B cell (primary cell): ENCODE results near the gene HMGN4. TPM values are rescaled to one million over a fixed set of nuclear protein-coding genes. Genes with fewer than 3 reads are reported as not detected.

Experiments used
- ATAC-seq: fragments of 200-7000 bp; cut with Tn5 transposase; one replicate; pipeline ENCODE4 v1.10.0; 2021; ENCODE audit warnings: low read depth, mild to moderate bottlenecking, moderate number of reproducible peaks, moderate library complexity
- CTCF ChIA-PET: fragments of 350-600 bp; sonication (Branson Sonifier 250); formaldehyde crosslinking; loops from one replicate; lab custom pipeline; 2021; ENCODE audit warnings: antibody characterized with exemption, inconsistent platforms; lab: Charles Lee
- POLR2A ChIA-PET: fragments of 350-600 bp; sonication (Branson Sonifier 250); formaldehyde crosslinking; loops from one replicate; lab custom pipeline; 2021; ENCODE audit warnings: antibody characterized with exemption; lab: Charles Lee
- DNase-seq: peaks from one replicate; pipeline ENCODE4 v3.0.0; 2013
- H2AFZ ChIP-seq: 2 replicates; pipeline ENCODE4 v1.6.1; 2012; ENCODE audit warnings: mild to moderate bottlenecking, low read depth, low read length; ENCODE audit not compliant: insufficient read depth, poor library complexity, severe bottlenecking
- H3K27ac ChIP-seq, 2 donors: 1 replicate in 1 of 2; 2 replicates in 1 of 2; pipeline ENCODE4 v1.5.1; 2012 to 2013; ENCODE audit warnings: low read length in 2 of 2, mild to moderate bottlenecking in 2 of 2, moderate library complexity in 1 of 2
- H3K27me3 ChIP-seq, 4 experiments: fragments of 200-600 bp in 1 of 4; sonication (generic) in 1 of 4; replicated peaks in 1 of 4; 1 replicate in 2 of 4; 2 replicates in 2 of 4; pipeline versions ENCODE4 v1.6.1 to v1.7.0; 2013 to 2016; ENCODE audit warnings: low read length in 3 of 4, mild to moderate bottlenecking in 2 of 4, mixed read lengths in 1 of 4, moderate library complexity in 1 of 4; ENCODE audit not compliant: insufficient read depth in 4 of 4, control insufficient read depth in 3 of 4; ENCODE audit errors: control extremely low read depth in 1 of 4
- H3K36me3 ChIP-seq, 2 experiments: replicated peaks in 1 of 2; 1 replicate in 1 of 2; 2 replicates in 1 of 2; pipeline versions ENCODE4 v1.6.1 to v1.7.1; 2013; ENCODE audit warnings: low read length in 1 of 2; ENCODE audit not compliant: insufficient read depth in 2 of 2, control insufficient read depth in 1 of 2; ENCODE audit errors: control extremely low read depth in 1 of 2, extremely low read depth in 1 of 2
- H3K4me1 ChIP-seq, 2 donors: fragments of 200-600 bp in 1 of 2; sonication (generic) in 1 of 2; 1 replicate in 1 of 2; 2 replicates in 1 of 2; pipeline versions ENCODE4 v1.5.1 to v1.6.1; 2013 to 2017; ENCODE audit warnings: low read length in 2 of 2; ENCODE audit not compliant: control insufficient read depth in 2 of 2, insufficient read depth in 2 of 2
- H3K4me2 ChIP-seq: replicated peaks from 2 replicates; pipeline ENCODE3; 2012; ENCODE audit warnings: mild to moderate bottlenecking, low read depth, low read length; ENCODE audit not compliant: poor library complexity, severe bottlenecking
- H3K4me3 ChIP-seq, 5 experiments: fragments of 200-600 bp in 1 of 5; sonication (generic) in 1 of 5; 1 replicate in 3 of 5; 2 replicates in 2 of 5; pipeline versions ENCODE4 v1.5.1 to v1.7.0; 2011 to 2016; ENCODE audit warnings: low read length in 4 of 5, mild to moderate bottlenecking in 4 of 5, low read depth in 2 of 5, control low read depth in 1 of 5, moderate library complexity in 1 of 5; ENCODE audit not compliant: insufficient read depth in 1 of 5; ENCODE audit errors: control extremely low read depth in 1 of 5, extremely low read depth in 1 of 5
- H3K79me2 ChIP-seq: fragments of 200-600 bp; sonication (generic); one replicate; pipeline ENCODE4 v1.6.0; 2016; ENCODE audit warnings: low read length; ENCODE audit not compliant: control insufficient read depth, insufficient read depth
- H3K9ac ChIP-seq: fragments of 200-600 bp; sonication (generic); 2 replicates; pipeline ENCODE4 v1.6.1; 2017; ENCODE audit warnings: mild to moderate bottlenecking, low read length, moderate library complexity
- H3K9me3 ChIP-seq, 3 donors: one replicate each; pipeline versions ENCODE4 v1.6.1 to v1.7.1; 2013; ENCODE audit warnings: low read length in 2 of 3; ENCODE audit not compliant: control insufficient read depth in 2 of 3, insufficient read depth in 1 of 3; ENCODE audit errors: control extremely low read depth in 1 of 3
- H4K20me1 ChIP-seq: 2 replicates; pipeline ENCODE4 v1.6.0; 2012; ENCODE audit warnings: mild to moderate bottlenecking, low read length; ENCODE audit not compliant: insufficient read depth, control insufficient read depth, poor library complexity, severe bottlenecking
- H3K27ac Mint-ChIP-seq: one replicate; pipeline ENCODE4 v1.8.0; 2021; ENCODE audit warnings: mixed read lengths
- H3K27me3 Mint-ChIP-seq: one replicate; pipeline ENCODE4 v1.8.0; 2021; ENCODE audit warnings: mixed read lengths
- H3K4me1 Mint-ChIP-seq: one replicate; pipeline ENCODE4 v1.8.0; 2021; ENCODE audit warnings: mixed read lengths
- H3K4me3 Mint-ChIP-seq: one replicate; pipeline ENCODE4 v1.8.0; 2021; ENCODE audit warnings: mixed read lengths
- H3K9me3 Mint-ChIP-seq: one replicate; pipeline ENCODE4 v1.8.0; 2022; ENCODE audit warnings: mixed read lengths; ENCODE audit not compliant: insufficient read depth
- CTCF ChIP-seq: fragments of 200-600 bp; IDR thresholded peaks from one replicate; pipeline ENCODE4 v1.8.0; 2022; ENCODE audit warnings: antibody characterized with exemption, mild to moderate bottlenecking
- EZH2 ChIP-seq: IDR thresholded peaks from 2 replicates; pipeline ENCODE4 v1.6.1; 2012; ENCODE audit warnings: borderline replicate concordance, low read depth, mild to moderate bottlenecking, moderate library complexity, low read length; ENCODE audit not compliant: insufficient read depth, poor library complexity, severe bottlenecking
- WGBS: methylation state at CpG from one replicate; pipeline ENCODE4 v1.1.5; 2013; ENCODE audit warnings: missing lambda C conversion rate; ENCODE audit not compliant: insufficient coverage; 5-methylcytosine and 5-hydroxymethylcytosine counted together
- intact Hi-C: fragments of 100-400 bp; cut with micrococcal nuclease; formaldehyde crosslinking; loops from one replicate; pipeline ENCODE4 v1.10.0; 2022
- polyA plus RNA-seq: library from polyadenylated mRNA; depleted of rRNA; stranded (reverse); fragments of >200 nt; gene quantifications from 2 replicates; pipeline ENCODE4 v1.2.3, GENCODE V29; 2012
- total RNA-seq, 2 donors: library from RNA; stranded (reverse); fragments of 120-200 nt in 1 of 2; gene quantifications; 1 replicate in 1 of 2; 2 replicates in 1 of 2; pipeline versions ENCODE4 v1.2.3 to v1.2.4, GENCODE V29; 2013 to 2022

The HMGN4 gene
- total and polyA plus RNA-seq, 2 donors (not counting 1 experiment from before 2014, with no cell fraction given) = 37.7 to 81.1 TPM

GRCh38 chr6:26561533-26562466 is 23.6 kb downstream of the HMGN4 start:
- H3K27me3 ChIP-seq = no peaks in the 10 kb centered on the region
- H3K9me3 ChIP-seq = peaks cover 0 to 4% (median 0%) of the 10 kb centered on the region in 3 donors
- no peak overlapping the region for H2AFZ ChIP-seq
- H3K27me3 Mint-ChIP-seq = no peaks in the 10 kb centered on the region
- H3K4me1 ChIP-seq = no peaks in the 10 kb centered on the region
- H3K27ac ChIP-seq = no peak overlapping the region
- no peak for ATAC-seq
- no peak overlapping the region for H3K9ac ChIP-seq
- CTCF ChIA-PET = interaction anchor here (0.6 to 2.2 kb wide), 2 partner anchors 10 to 1234 kb away, joined by 5 to 8 read pairs; no protein-coding TSS in a partner anchor
- H3K4me2 ChIP-seq = no peak overlapping the region
- intact Hi-C loops = no loop called here
- no peak overlapping the region for H3K4me3 ChIP-seq
- H3K27ac Mint-ChIP-seq = no peak overlapping the region
- 91% methylated on average over 2 of the region's 17 CpGs for WGBS
- H3K36me3 ChIP-seq = no peaks in the 10 kb centered on the region
- TF ChIP-seq EZH2 (no peak), CTCF (no peak)
- POLR2A ChIA-PET = interaction anchor here (0.5 kb wide), 1 partner anchor 1303 kb away, joined by 15 read pairs; a partner anchor contains a TSS
- peaks cover 2% of the 10 kb centered on the region for H3K4me1 Mint-ChIP-seq
- no peak overlapping the region for H3K4me3 Mint-ChIP-seq
- no peaks in the 10 kb centered on the region for H4K20me1 ChIP-seq
- DNase-seq = no peak
- no peaks in the 10 kb centered on the region for H3K79me2 ChIP-seq
- no peaks in the 10 kb centered on the region for H3K9me3 Mint-ChIP-seq

DNA sequence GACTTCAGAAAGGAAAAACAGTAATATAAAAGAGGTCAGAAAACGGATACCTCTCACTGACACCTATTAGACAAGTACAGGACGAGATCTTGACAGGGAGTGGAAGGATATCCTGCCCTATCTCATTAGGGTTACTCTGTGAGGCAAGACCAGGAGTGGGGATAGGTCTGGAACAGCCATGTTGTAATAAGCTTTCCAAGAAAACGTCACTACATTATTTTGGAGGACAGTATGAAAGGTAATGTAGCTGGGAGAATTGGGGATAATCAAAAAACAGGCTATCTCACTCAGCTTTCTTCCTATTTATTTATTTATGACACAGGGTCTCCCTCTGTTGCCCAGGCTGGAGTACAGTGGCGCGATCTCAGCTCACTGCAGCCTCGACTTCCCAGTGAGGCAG is 25.3 kb downstream of the HMGN4 start:
- no peak for TF ChIP-seq CTCF
- no peak for TF ChIP-seq EZH2
- Mint-ChIP-seq H3K27me3 (peaks cover under 1% of the 10 kb centered on the region), H3K27ac (no peak overlapping the region), H3K4me1 (peaks cover 4% of the 10 kb centered on the region), H3K4me3 (no peak overlapping the region), H3K9me3 (no peaks in the 10 kb centered on the region)
- peaks cover 0 to 4% (median 0%) of the 10 kb centered on the region in 3 donors for H3K9me3 ChIP-seq
- H3K79me2 ChIP-seq = no peaks in the 10 kb centered on the region
- ChIA-PET CTCF (interaction anchor here (1.0 kb wide), 1 partner anchor 9 kb away, joined by 3 read pairs; no protein-coding TSS in a partner anchor), POLR2A (no interaction called here)
- no peaks in the 10 kb centered on the region for H3K36me3 ChIP-seq
- no peak overlapping the region for H3K4me3 ChIP-seq
- no peaks in the 10 kb centered on the region for H3K27me3 ChIP-seq
- ATAC-seq (no peak), DNase-seq (no peak)
- no peak overlapping the region for H3K9ac ChIP-seq
- no peak overlapping the region for H3K4me2 ChIP-seq
- no peaks in the 10 kb centered on the region for H4K20me1 ChIP-seq
- 100% methylated on average over 2 of the region's 6 CpGs for whole genome bisulfite sequencing
- H2AFZ ChIP-seq = no peak overlapping the region
- H3K27ac ChIP-seq = no peak overlapping the region
- intact Hi-C loops = no loop called here
- H3K4me1 ChIP-seq = no peaks in the 10 kb centered on the region
